ENCODE measurements around the gene PALM. TPM values are rescaled to one million over a fixed set of nuclear protein-coding genes. Genes with fewer than 3 reads are reported as not detected.
"Not testable (repeated sequence)": the region's sequence is repeated elsewhere in the genome, so short reads cannot be mapped to it uniquely, and the experiment has no call there.

The PALM gene
- 11.1 TPM for polyA plus RNA-seq (2013, experiment 1 of 2)
- 19.3 TPM for polyA plus RNA-seq (2013, experiment 2 of 2)

- Histone ChIP-seq H3K36me3 (ENCODE audit: insufficient read depth, low read length) (no peaks in the 10 kb centered on the region), H3K4me3 (ENCODE audit: low read length) (peak within 1 kb of the TSS; percentile 59), H3K27me3 (ENCODE audit: insufficient read depth, low read length) (peaks cover 8% of the 10 kb centered on the region; the same call in 1 of the 2 replicates), H3K27ac (ENCODE audit: low read depth, low read length) (no peak within 1 kb of the TSS), H3K9ac (ENCODE audit: low read depth, low read length) (peak within 1 kb of the TSS; percentile 31; the same call in 1 of the 2 replicates), H3K4me1 (ENCODE audit: insufficient read depth, low read length) (0 out of 2 replicates have a peak, but pooled peaks cover 4% of the 10 kb centered on the region), H3K9me3 (ENCODE audit: insufficient read depth, low read depth, low read length) (no peaks in the 10 kb centered on the region)
- 12% methylated on average over 42 of the region's 93 CpGs for WGBS
Measured at GRCh38 chr19:708154-709143, at the start of gene PALM. Gene PALM (plus strand): TSS chr19:708935. CDS start chr19:709147, 212 bp downstream.

GRCh38 chr19:660793-661426, 47.8 kb upstream of the PALM start:
- Histone ChIP-seq H3K27ac (ENCODE audit: low read depth, low read length) (peak overlapping the region; percentile 49; the same call in 1 of the 2 replicates), H3K9ac (ENCODE audit: low read depth, low read length) (peak overlapping the region; percentile 96), H3K4me3 (ENCODE audit: low read length) (peak overlapping the region; percentile 93), H3K4me1 (ENCODE audit: insufficient read depth, low read length) (peaks cover 3% of the 10 kb centered on the region; the same call in 1 of the 2 replicates), H3K27me3 (ENCODE audit: insufficient read depth, low read length) (no peaks in the 10 kb centered on the region), H3K36me3 (ENCODE audit: insufficient read depth, low read length) (0 out of 2 replicates have a peak, but pooled peaks cover 8% of the 10 kb centered on the region), H3K9me3 (ENCODE audit: insufficient read depth, low read depth, low read length) (no peaks in the 10 kb centered on the region)
- 88% methylated on average over 20 of the region's 20 CpGs for WGBS

- Histone ChIP-seq H3K9ac (ENCODE audit: low read depth, low read length) (peak overlapping the region; percentile 96), H3K9me3 (ENCODE audit: insufficient read depth, low read depth, low read length) (no peaks in the 10 kb centered on the region), H3K4me3 (ENCODE audit: low read length) (peak overlapping the region; percentile 93), H3K27ac (ENCODE audit: low read depth, low read length) (peak overlapping the region; percentile 85), H3K36me3 (ENCODE audit: insufficient read depth, low read length) (0 out of 2 replicates have a peak, but pooled peaks cover 8% of the 10 kb centered on the region), H3K4me1 (ENCODE audit: insufficient read depth, low read length) (peaks cover 3% of the 10 kb centered on the region; the same call in 1 of the 2 replicates), H3K27me3 (ENCODE audit: insufficient read depth, low read length) (no peaks in the 10 kb centered on the region)
- WGBS: 46% methylated on average over 31 of the region's 31 CpGs
Measured at GRCh38 chr19:661427-662196, 47.1 kb upstream of the PALM start.

GRCh38 chr19:662207-662961, 46.4 kb upstream of the PALM start:
- peak overlapping the region; percentile 96 for H3K9ac ChIP-seq (ENCODE audit: low read depth, low read length)
- H3K9me3 ChIP-seq (ENCODE audit: insufficient read depth, low read depth, low read length): no peaks in the 10 kb centered on the region
- WGBS: under 1% methylated on average over 81 of the region's 81 CpGs
- H3K27ac ChIP-seq (ENCODE audit: low read depth, low read length): peak overlapping the region; percentile 85
- no peaks in the 10 kb centered on the region for H3K27me3 ChIP-seq (ENCODE audit: insufficient read depth, low read length)
- H3K4me1 ChIP-seq (ENCODE audit: insufficient read depth, low read length): peaks cover 3% of the 10 kb centered on the region; the same call in 1 of the 2 replicates
- H3K36me3 ChIP-seq (ENCODE audit: insufficient read depth, low read length): 0 out of 2 replicates have a peak, but pooled peaks cover 7% of the 10 kb centered on the region
- peak overlapping the region; percentile 93 for H3K4me3 ChIP-seq (ENCODE audit: low read length)

- 3% methylated on average over 97 of the region's 97 CpGs for WGBS
- Histone ChIP-seq H3K4me3 (ENCODE audit: low read length) (peak within 1 kb of the TSS; percentile 93), H3K36me3 (ENCODE audit: insufficient read depth, low read length) (0 out of 2 replicates have a peak, but pooled peaks cover 4% of the 10 kb centered on the region), H3K27ac (ENCODE audit: low read depth, low read length) (peak within 1 kb of the TSS; percentile 85), H3K9me3 (ENCODE audit: insufficient read depth, low read depth, low read length) (no peaks in the 10 kb centered on the region), H3K4me1 (ENCODE audit: insufficient read depth, low read length) (peaks cover 3% of the 10 kb centered on the region; the same call in 1 of the 2 replicates), H3K27me3 (ENCODE audit: insufficient read depth, low read length) (no peaks in the 10 kb centered on the region), H3K9ac (ENCODE audit: low read depth, low read length) (peak within 1 kb of the TSS; percentile 96)
Measured at GRCh38 chr19:662962-663681, 45.6 kb upstream of the PALM start, which contains the start of gene RNF126. Gene RNF126 (minus strand): TSS chr19:663214. CDS start chr19:663121, 93 bp downstream.

- peaks cover 3% of the 10 kb centered on the region; the same call in 1 of the 2 replicates for H3K4me1 ChIP-seq (ENCODE audit: insufficient read depth, low read length)
- H3K4me3 ChIP-seq (ENCODE audit: low read length): peak overlapping the region; percentile 60
- no peak overlapping the region; the same call in 1 of the 2 replicates for H3K9ac ChIP-seq (ENCODE audit: low read depth, low read length)
- H3K27me3 ChIP-seq (ENCODE audit: insufficient read depth, low read length): no peaks in the 10 kb centered on the region
- whole genome bisulfite sequencing: 80% methylated on average over 18 of the region's 18 CpGs
- H3K36me3 ChIP-seq (ENCODE audit: insufficient read depth, low read length): 0 out of 2 replicates have a peak, but pooled peaks cover 2% of the 10 kb centered on the region
- H3K9me3 ChIP-seq (ENCODE audit: insufficient read depth, low read depth, low read length): 0 out of 2 replicates have a peak, but pooled peaks cover 3% of the 10 kb centered on the region
- 0 out of 2 replicates have a peak overlapping the region, but pooled peaks have one; percentile 10 for H3K27ac ChIP-seq (ENCODE audit: low read depth, low read length)
Measured at GRCh38 chr19:663682-664117, 45.0 kb upstream of the PALM start.

GRCh38 chr19:664913-665443, 43.8 kb upstream of the PALM start:
- Histone ChIP-seq H3K4me1 (ENCODE audit: insufficient read depth, low read length) (peaks cover 3% of the 10 kb centered on the region; the same call in 1 of the 2 replicates), H3K27ac (ENCODE audit: low read depth, low read length) (no peak overlapping the region), H3K4me3 (ENCODE audit: low read length) (no peak overlapping the region), H3K9me3 (ENCODE audit: insufficient read depth, low read depth, low read length) (0 out of 2 replicates have a peak, but pooled peaks cover 3% of the 10 kb centered on the region), H3K9ac (ENCODE audit: low read depth, low read length) (no peak overlapping the region), H3K36me3 (ENCODE audit: insufficient read depth, low read length) (no peaks in the 10 kb centered on the region), H3K27me3 (ENCODE audit: insufficient read depth, low read length) (no peaks in the 10 kb centered on the region)
- WGBS: 19% methylated on average over 24 of the region's 24 CpGs

- H3K36me3 ChIP-seq (ENCODE audit: insufficient read depth, low read length); H3K4me1 ChIP-seq (ENCODE audit: insufficient read depth, low read length); H3K27ac ChIP-seq (ENCODE audit: low read depth, low read length); H3K4me3 ChIP-seq (ENCODE audit: low read length); H3K27me3 ChIP-seq (ENCODE audit: insufficient read depth, low read length); H3K9ac ChIP-seq (ENCODE audit: low read depth, low read length); H3K9me3 ChIP-seq (ENCODE audit: insufficient read depth, low read depth, low read length): not testable (repeated sequence)
- WGBS: 89% methylated on average over 38 of the region's 38 CpGs
Measured at GRCh38 chr19:666985-667573, 41.7 kb upstream of the PALM start.
